CD4-positive, alpha-beta memory T cell (primary cell): ENCODE data around the gene FAM222A. TPM values are rescaled to one million over a fixed set of nuclear protein-coding genes. Genes with fewer than 3 reads are reported as not detected.

Experiments used
- CTCF ChIA-PET: fragments of 350-600 bp; sonication (Branson Sonifier 250); formaldehyde crosslinking; loops from one replicate; lab custom pipeline; 2021; ENCODE audit warnings: inconsistent platforms; ENCODE audit not compliant: partially characterized antibody; lab: Charles Lee
- POLR2A ChIA-PET: fragments of 350-600 bp; sonication (Branson Sonifier 250); formaldehyde crosslinking; loops from one replicate; lab custom pipeline; 2021; ENCODE audit not compliant: partially characterized antibody; lab: Charles Lee
- DNase-seq, 5 donors: peaks; one replicate each; pipeline versions ENCODE4 v3.0.0 to v3.0.0-alpha.2; 2020 to 2022; ENCODE audit warnings: mixed read lengths in 1 of 5
- H3K27ac ChIP-seq: one replicate; pipeline ENCODE4 v1.7.0; 2013; ENCODE audit warnings: low read depth, low read length
- H3K27me3 ChIP-seq: 2 replicates; pipeline ENCODE4 v1.7.0; 2013; ENCODE audit warnings: mild to moderate bottlenecking, low read length, moderate library complexity; ENCODE audit not compliant: insufficient read depth
- H3K36me3 ChIP-seq: 2 replicates; pipeline ENCODE4 v1.7.0; 2013; ENCODE audit warnings: mild to moderate bottlenecking, low read length, moderate library complexity; ENCODE audit not compliant: insufficient read depth
- H3K4me1 ChIP-seq: 2 replicates; pipeline ENCODE4 v1.7.0; 2013; ENCODE audit warnings: mild to moderate bottlenecking, low read length, moderate library complexity; ENCODE audit not compliant: insufficient read depth
- H3K4me3 ChIP-seq, 2 donors: one replicate each; pipeline ENCODE4 v1.7.0; 2013; ENCODE audit warnings: low read length in 2 of 2, mild to moderate bottlenecking in 1 of 2
- H3K9me3 ChIP-seq, 2 donors: one replicate each; pipeline ENCODE4 v1.7.0; 2013; ENCODE audit warnings: low read length in 2 of 2, control low read depth in 1 of 2; ENCODE audit not compliant: control insufficient read depth in 1 of 2
- H3K27ac Mint-ChIP-seq, 7 donors: one replicate each; pipeline ENCODE4 v1.8.0; 2020 to 2021; ENCODE audit warnings: mixed read lengths in 7 of 7, mild to moderate bottlenecking in 6 of 7, inconsistent platforms in 3 of 7, moderate library complexity in 3 of 7
- H3K27me3 Mint-ChIP-seq, 2 donors: one replicate each; pipeline ENCODE4 v1.8.0; 2020 to 2021; ENCODE audit warnings: mixed read lengths in 2 of 2
- H3K36me3 Mint-ChIP-seq, 2 donors: one replicate each; pipeline ENCODE4 v1.8.0; 2020 to 2021; ENCODE audit warnings: mixed read lengths in 2 of 2, inconsistent platforms in 1 of 2, mild to moderate bottlenecking in 1 of 2
- H3K4me1 Mint-ChIP-seq, 4 donors: one replicate each; pipeline ENCODE4 v1.8.0; 2020 to 2021; ENCODE audit warnings: mixed read lengths in 4 of 4, mild to moderate bottlenecking in 1 of 4
- H3K4me3 Mint-ChIP-seq, 8 donors: one replicate each; pipeline ENCODE4 v1.8.0; 2020 to 2021; ENCODE audit warnings: mixed read lengths in 8 of 8, mild to moderate bottlenecking in 7 of 8, moderate library complexity in 6 of 8, inconsistent platforms in 3 of 8
- H3K9me3 Mint-ChIP-seq, 8 donors: one replicate each; pipeline ENCODE4 v1.8.0; 2020 to 2021; ENCODE audit warnings: mixed read lengths in 8 of 8, mild to moderate bottlenecking in 5 of 8, inconsistent platforms in 3 of 8, moderate library complexity in 1 of 8
- intact Hi-C: fragments of 100-400 bp; cut with micrococcal nuclease; formaldehyde crosslinking; loops from one replicate; pipeline ENCODE4 v1.15.1; 2023
- polyA plus RNA-seq, 2 donors: library from polyadenylated mRNA; unstranded; fragments of 300-500 nt; fragmentation: Illumina TruSeq; gene quantifications; one replicate each; pipeline ENCODE4 v1.2.3, GENCODE V29; 2021
- total RNA-seq, 2 experiments: library from RNA; stranded (reverse); gene quantifications; one replicate each; pipeline ENCODE4 v1.2.3, GENCODE V29; 2021

Gene FAM222A
- total and polyA plus RNA-seq, 4 experiments from 2014 or later = 0.25 to 0.69 (median 0.55) TPM; not detected in 1

DNA sequence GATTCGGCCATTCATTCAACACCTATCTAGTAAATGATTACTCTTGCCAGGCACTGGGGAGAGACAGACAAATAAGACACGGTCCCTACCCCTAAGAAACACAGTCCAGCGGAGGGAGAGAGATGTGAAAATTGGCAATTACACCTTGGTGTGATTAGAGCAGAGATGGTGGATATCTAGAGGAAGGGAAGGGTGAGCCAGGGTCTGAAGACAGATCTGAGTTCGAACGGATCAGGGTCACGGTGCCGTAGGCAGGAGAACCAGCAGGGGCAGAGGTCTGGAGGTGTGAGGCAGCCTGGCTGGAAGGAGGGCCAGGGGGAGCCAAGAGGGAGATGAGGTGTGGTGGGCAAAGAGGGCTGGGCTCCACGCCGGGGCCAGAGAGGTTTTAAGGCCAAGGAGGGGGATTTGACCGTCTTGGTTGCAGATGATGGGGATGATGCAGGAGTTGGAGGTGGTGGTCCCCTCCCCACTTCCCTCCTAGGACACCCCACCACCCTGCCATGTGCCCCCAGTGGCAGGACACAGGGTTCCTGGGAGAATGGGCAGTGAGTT, 27.1 kb downstream of the FAM222A start:
- Mint-ChIP-seq H3K27ac (no peak overlapping the region), H3K36me3 (no peaks in the 10 kb centered on the region), H3K27me3 (peaks cover 0 to 9% of the 10 kb centered on the region in 2 donors), H3K9me3 (no peaks in the 10 kb centered on the region), H3K4me3 (no peak overlapping the region), H3K4me1 (no peaks in the 10 kb centered on the region)
- Histone ChIP-seq H3K4me3 (no peak overlapping the region), H3K9me3 (no peaks in the 10 kb centered on the region), H3K36me3 (no peaks in the 10 kb centered on the region), H3K27ac (no peak overlapping the region), H3K27me3 (no peaks in the 10 kb centered on the region), H3K4me1 (no peaks in the 10 kb centered on the region)
- ChIA-PET CTCF (no interaction called here), POLR2A (no interaction called here)
- intact Hi-C loops = no loop called here
- no peak for DNase-seq

DNA sequence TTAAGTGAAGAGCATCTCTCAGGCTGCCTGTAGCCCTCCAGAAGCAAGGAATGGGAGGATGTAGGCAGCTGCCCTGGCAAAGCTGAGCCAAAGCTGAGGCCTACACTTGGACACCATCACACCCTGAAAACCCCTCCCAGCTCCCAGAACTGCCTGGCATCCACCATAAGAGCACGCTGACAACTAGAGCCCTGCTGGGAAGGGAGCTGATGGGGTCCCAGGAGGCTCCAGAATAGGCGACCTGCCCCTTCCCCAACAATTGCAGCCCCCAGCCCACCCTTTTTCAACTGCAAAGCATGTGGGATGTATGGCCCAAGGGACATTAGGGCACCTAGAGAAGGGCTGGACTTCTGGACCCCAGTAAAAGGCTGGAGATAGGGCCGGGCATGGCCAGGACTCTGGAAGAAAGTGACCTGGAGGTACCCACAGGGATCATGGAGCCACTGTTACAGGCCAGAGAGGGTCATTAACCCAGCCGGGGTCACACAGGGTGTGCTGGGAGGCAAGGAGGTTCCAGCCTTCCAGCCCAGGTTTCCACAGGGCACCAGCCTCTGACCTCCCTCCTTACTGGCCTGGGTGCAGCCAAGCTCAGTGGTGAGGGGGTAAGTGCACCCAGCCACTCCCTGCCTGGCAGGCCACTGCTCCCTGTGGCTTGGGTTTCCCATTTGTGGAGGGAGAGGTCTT, 27.8 kb downstream of the FAM222A start:
- no peak overlapping the region for H3K4me3 Mint-ChIP-seq
- intact Hi-C loops = no loop called here
- CTCF ChIA-PET = no interaction called here

DNA sequence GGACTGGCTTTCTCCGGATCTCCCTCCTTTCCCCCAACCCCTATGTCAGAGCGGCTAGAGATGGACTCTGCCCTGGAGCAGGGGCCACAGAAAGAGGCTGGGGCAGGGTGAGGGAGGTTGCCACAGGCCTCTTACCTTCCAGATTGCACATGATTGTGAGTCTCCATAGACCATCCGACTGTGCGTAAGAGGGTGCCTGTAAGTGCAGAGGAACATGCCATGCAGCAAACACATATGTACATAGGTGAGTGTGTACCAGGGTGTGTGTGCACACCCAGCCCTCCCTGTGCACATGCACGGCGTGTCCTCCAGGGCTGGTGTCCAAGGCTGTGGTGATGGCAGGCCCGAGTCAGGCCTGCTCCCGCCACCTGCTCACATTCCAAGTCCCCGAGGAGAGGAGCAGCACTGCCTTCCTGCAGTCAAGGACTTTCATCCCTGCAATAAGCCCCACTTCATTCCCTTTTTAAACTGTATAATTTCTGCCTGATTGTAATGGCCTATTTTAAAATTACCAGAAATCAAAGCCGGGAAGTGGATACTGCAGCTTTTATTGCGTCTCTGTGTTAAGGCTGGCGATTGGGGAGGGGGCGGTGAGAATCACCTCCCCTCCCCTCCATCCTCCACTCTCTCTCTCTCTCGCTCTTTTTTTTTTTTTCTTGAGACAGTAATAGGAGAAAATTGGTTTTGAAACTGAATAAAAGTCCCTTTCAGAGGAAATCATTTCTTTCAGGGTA, 28.5 kb downstream of the FAM222A start:
- H3K27me3 ChIP-seq = no peaks in the 10 kb centered on the region
- DNase-seq = no peak
- Mint-ChIP-seq H3K4me1 (no peaks in the 10 kb centered on the region), H3K27me3 (peaks cover 0 to 7% of the 10 kb centered on the region in 2 donors), H3K9me3 (no peaks in the 10 kb centered on the region), H3K36me3 (no peaks in the 10 kb centered on the region), H3K4me3 (no peak overlapping the region), H3K27ac (no peak overlapping the region)
- no peaks in the 10 kb centered on the region for H3K4me1 ChIP-seq
- intact Hi-C loops = no loop called here
- no peaks in the 10 kb centered on the region for H3K36me3 ChIP-seq
- H3K27ac ChIP-seq = no peak overlapping the region
- no peaks in the 10 kb centered on the region for H3K9me3 ChIP-seq
- ChIA-PET POLR2A (no interaction called here), CTCF (no interaction called here)
- no peak overlapping the region for H3K4me3 ChIP-seq

More for the DNA sequence above, 27.8 kb downstream of the FAM222A start:
- Mint-ChIP-seq H3K9me3 (no peaks in the 10 kb centered on the region), H3K27me3 (peaks cover 0 to 7% of the 10 kb centered on the region in 2 donors), H3K4me1 (no peaks in the 10 kb centered on the region), H3K36me3 (no peaks in the 10 kb centered on the region), H3K27ac (no peak overlapping the region)
- POLR2A ChIA-PET = no interaction called here
- H3K36me3 ChIP-seq = no peaks in the 10 kb centered on the region
- no peak overlapping the region for H3K4me3 ChIP-seq
- no peak overlapping the region for H3K27ac ChIP-seq
- H3K4me1 ChIP-seq = no peaks in the 10 kb centered on the region
- no peak for DNase-seq
- no peaks in the 10 kb centered on the region for H3K9me3 ChIP-seq
- no peaks in the 10 kb centered on the region for H3K27me3 ChIP-seq

DNA sequence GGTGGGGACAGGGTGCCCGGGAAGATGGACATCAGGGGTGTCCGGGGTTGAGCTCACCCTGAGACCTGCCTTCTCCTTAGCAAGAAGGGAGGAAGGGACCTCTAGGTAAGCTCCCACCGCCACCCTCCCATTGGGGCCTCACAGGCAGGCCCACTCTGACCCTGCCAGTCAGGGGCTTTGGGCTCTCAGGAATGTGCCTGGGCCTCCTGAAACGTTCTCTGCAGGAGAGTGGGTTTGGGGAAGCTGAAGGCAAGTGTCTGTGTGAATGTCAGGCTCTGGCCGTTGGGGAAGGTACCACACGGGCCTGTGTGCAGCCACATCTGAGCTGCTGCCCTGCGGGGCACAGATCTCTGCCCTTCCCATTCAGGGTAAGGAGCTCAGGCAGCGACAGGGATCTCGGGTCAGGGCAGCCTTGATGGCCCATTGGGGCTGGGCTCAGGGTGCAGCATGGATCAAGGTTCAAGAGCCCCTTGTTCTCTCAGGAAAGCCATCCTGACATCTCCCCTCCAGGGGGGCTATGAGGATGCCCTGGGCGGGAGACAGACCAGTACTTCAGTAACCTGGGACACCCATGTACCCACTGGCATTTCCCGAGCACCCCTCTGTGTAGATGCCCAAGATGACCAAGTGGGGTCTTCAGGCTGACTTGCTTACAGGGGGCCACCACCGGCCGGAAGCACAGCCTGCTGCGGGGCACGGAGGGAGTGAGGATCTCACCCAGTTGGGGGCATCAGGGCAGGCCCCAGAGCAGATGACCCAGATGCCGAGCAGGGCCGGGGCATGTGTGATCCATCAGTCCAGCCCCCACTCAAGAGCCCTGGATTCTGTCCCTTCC, 29.7 kb downstream of the FAM222A start:
- no peaks in the 10 kb centered on the region for H3K27me3 ChIP-seq
- Mint-ChIP-seq H3K27ac (no peak overlapping the region), H3K9me3 (no peaks in the 10 kb centered on the region), H3K36me3 (no peaks in the 10 kb centered on the region), H3K4me3 (no peak overlapping the region), H3K4me1 (no peaks in the 10 kb centered on the region), H3K27me3 (peaks cover 0 to 7% of the 10 kb centered on the region in 2 donors)
- ChIA-PET CTCF (no interaction called here), POLR2A (no interaction called here)
- intact Hi-C loops = no loop called here
- DNase-seq = no peak
- H3K4me3 ChIP-seq = no peak overlapping the region
- no peak overlapping the region for H3K27ac ChIP-seq
- no peaks in the 10 kb centered on the region for H3K4me1 ChIP-seq
- H3K36me3 ChIP-seq = no peaks in the 10 kb centered on the region
- H3K9me3 ChIP-seq = no peaks in the 10 kb centered on the region

DNA sequence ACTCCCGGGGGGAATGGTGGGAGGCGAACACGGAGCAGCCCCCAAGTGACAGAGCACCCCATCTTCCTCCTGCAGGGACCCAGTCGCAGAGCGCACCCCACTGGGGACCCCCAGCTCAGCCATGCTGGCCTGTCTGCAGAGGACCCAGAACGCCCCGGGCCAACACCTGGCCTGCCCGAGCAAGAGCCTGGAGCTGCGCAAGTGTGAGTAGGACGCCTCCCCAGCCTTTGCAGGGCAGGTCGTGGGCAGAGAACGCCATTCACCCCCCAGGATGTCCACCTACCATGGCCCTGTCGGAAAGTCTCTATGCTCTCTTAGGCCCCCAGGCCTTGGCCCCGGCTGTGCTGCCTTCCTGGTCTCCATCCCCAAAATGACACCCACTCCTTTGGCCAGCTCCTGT, 30.4 kb downstream of the FAM222A start:
- Mint-ChIP-seq H3K27me3 (peaks cover 0 to 5% of the 10 kb centered on the region in 2 donors), H3K27ac (no peak overlapping the region), H3K4me3 (no peak overlapping the region), H3K36me3 (no peaks in the 10 kb centered on the region), H3K4me1 (no peaks in the 10 kb centered on the region), H3K9me3 (no peaks in the 10 kb centered on the region)
- H3K4me1 ChIP-seq = no peaks in the 10 kb centered on the region
- no peaks in the 10 kb centered on the region for H3K9me3 ChIP-seq
- no peak for DNase-seq
- ChIA-PET CTCF (no interaction called here), POLR2A (no interaction called here)
- no peaks in the 10 kb centered on the region for H3K27me3 ChIP-seq
- no peak overlapping the region for H3K27ac ChIP-seq
- intact Hi-C loops = no loop called here
- H3K4me3 ChIP-seq = no peak overlapping the region
- no peaks in the 10 kb centered on the region for H3K36me3 ChIP-seq

DNA sequence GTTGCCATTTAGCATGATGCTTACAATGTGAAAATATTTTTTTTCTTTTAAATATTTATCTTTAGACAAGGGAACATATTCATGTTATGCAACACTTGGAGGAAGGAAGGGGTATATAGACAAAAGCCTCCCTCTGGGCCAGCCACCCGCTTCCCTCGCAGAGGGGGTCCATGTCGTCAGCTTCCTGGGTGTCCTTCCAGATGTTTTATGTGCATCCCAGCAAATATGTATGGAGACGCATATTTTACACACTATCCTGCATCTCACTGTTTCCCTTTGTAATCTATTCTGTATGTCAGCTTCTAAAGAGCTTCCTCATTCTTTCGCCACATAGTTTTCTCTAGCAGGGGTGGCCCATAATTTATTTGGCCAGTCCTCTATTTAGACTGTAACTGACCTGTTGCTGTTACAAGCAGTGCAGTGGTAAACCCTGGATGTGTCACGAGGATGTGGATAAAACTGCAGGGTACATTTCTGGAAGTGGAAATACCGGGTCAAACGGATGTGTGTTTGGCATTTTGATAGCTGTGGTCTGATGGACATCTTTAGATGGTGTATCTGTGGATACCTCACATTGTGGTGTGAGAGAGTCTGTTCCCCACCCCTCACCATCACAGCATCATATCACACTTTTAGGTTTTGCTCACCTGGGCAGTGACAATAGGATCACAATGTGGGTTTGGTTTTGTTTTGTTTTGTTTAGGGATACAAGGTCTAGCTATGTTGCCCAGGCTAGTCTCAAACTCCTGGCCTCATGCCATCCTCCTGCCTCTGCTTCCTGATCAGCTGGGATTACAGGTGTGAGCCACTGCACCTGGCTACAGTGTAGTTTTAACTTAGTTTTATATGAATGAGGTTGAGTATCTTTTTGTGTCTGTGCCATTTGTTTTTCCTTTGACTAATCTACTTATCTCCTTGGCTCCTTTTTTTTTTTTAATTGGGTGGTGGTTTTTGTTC, 31.6 kb downstream of the FAM222A start:
- no peak overlapping the region for H3K27ac Mint-ChIP-seq
- H3K36me3 ChIP-seq = no peaks in the 10 kb centered on the region
- intact Hi-C loops = no loop called here
- no peak overlapping the region for H3K27ac ChIP-seq
- DNase-seq = no peak
- H3K9me3 ChIP-seq = no peaks in the 10 kb centered on the region
- no peaks in the 10 kb centered on the region for H3K36me3 Mint-ChIP-seq
- POLR2A ChIA-PET = no interaction called here
- CTCF ChIA-PET = no interaction called here
- no peak overlapping the region for H3K4me3 ChIP-seq
- peaks cover 0 to 3% of the 10 kb centered on the region in 2 donors for H3K27me3 Mint-ChIP-seq
- H3K27me3 ChIP-seq = no peaks in the 10 kb centered on the region
- H3K4me1 ChIP-seq = no peaks in the 10 kb centered on the region
- no peaks in the 10 kb centered on the region for H3K9me3 Mint-ChIP-seq
- no peak overlapping the region for H3K4me3 Mint-ChIP-seq
- no peaks in the 10 kb centered on the region for H3K4me1 Mint-ChIP-seq
